ENCODE results near the gene SMYD3. TPM values are rescaled to one million over a fixed set of nuclear protein-coding genes. Genes with fewer than 3 reads are reported as not detected.

SMYD3 gene
- total and polyA plus RNA-seq, 2 donors (not counting 1 experiment from before 2014, with no cell fraction given) = 69.4 to 83.1 TPM

DNA sequence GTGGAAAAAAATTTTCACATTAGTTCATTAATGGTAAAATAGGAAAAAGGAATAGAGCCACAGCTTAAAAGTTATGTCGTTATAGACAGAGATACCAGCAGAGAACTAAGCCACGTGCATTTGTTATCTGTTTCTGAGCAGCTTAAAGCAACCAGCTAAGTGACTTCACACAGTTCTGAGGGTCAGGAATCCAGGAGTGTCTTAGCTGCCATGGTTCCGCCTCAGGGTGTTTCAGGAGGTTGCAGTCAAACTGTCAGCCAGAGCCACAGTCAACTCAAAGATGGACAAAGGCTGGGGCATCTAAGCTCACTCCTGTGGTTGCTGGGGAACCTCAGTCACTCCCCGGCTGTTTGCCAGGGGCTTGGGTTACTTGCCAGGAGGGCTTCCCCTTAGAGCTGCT is 515.8 kb downstream of the SMYD3 start:
- Histone ChIP-seq H3K9me3 (ENCODE audit: control insufficient read depth, insufficient read depth, low read depth, low read length) (no peaks in the 10 kb centered on the region), H3K9ac (ENCODE audit: insufficient read depth, low read length) (no peak overlapping the region), H4K20me1 (ENCODE audit: control insufficient read depth, extremely low read depth, insufficient read depth, low read length) (no peaks in the 10 kb centered on the region), H3K27ac (ENCODE audit: insufficient read depth, low read length) (no peak overlapping the region), H3K27me3 (ENCODE audit: control insufficient read depth, insufficient read depth, low read length) (no peaks in the 10 kb centered on the region), H3K4me2 (ENCODE audit: extremely low read depth, insufficient read depth, low read length) (no peak overlapping the region), H2AFZ (ENCODE audit: low read length) (no peak overlapping the region), H3K4me1 (ENCODE audit: control insufficient read depth, extremely low read depth, insufficient read depth, low read length) (peaks cover 4% of the 10 kb centered on the region), H3K79me2 (ENCODE audit: control insufficient read depth, insufficient read depth, low read length) (no peaks in the 10 kb centered on the region), H3K4me3 (replicated peaks in 1 of 4; ENCODE audit: control extremely low read depth in 1 of 4, insufficient read depth in 1 of 4, low read depth in 3 of 4, low read length in 4 of 4) (no peak overlapping the region), H3K36me3 (ENCODE audit: control insufficient read depth, insufficient read depth, low read length) (no peaks in the 10 kb centered on the region)
- TF ChIP-seq CTCF (conservative IDR thresholded peaks at IDR 0.05 in 1 of 2, IDR thresholded peaks at IDR 0.05 in 1 of 2; ENCODE audit: low read depth in 1 of 2, low read length in 2 of 2) = no peak
- TF ChIP-seq EZH2 (IDR thresholded peaks at IDR 0.05; ENCODE audit: low read length, missing control alignments) = no peak
- peak in 1 of 2 donors; percentile 35 for DNase-seq (ENCODE audit: low read depth in 2 of 2)

DNA sequence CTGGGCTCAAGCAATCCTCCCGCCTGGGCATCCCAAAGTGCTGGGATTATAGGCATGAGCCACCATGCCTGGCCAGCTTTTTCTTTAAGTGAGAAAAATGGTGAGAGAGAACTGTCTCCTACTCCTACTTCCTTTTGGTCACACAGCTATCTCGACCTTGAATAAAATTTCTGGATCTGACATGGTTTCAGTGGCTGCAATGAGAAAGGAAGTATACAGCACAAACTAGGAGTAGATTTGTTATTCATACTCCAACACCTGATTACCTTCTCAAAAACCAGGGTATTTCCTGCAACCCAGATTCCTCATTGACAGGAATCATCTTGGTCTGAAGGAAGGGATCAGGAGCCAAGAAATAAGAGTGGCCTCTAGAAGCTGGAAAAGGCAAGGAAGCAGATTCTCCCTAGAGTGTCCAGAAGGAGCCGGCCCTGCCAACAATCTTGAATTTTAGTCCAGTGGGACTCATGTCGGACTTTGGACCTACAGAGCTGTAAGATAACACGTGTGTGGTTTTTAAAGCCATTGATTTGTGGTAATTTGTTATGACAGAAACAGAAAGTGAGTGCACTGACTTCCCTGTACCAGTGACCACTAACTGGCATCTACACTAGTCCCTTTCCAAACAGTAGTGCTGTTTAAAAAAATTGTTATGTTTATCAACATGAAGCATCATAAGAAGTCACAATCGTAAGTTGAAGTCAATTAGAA is 516.6 kb downstream of the SMYD3 start:
- no peak for DNase-seq (ENCODE audit: low read depth in 2 of 2)
- TF ChIP-seq CTCF (conservative IDR thresholded peaks at IDR 0.05 in 1 of 2, IDR thresholded peaks at IDR 0.05 in 1 of 2; ENCODE audit: low read depth in 1 of 2, low read length in 2 of 2) = no peak
- no peak for TF ChIP-seq EZH2 (IDR thresholded peaks at IDR 0.05; ENCODE audit: low read length, missing control alignments)
- no peaks in the 10 kb centered on the region for H3K36me3 ChIP-seq (ENCODE audit: control insufficient read depth, insufficient read depth, low read length)

GRCh38 chr1:245988393-245989078 is 518.5 kb downstream of the SMYD3 start:
- no peak overlapping the region for H2AFZ ChIP-seq (ENCODE audit: low read length)
- H3K79me2 ChIP-seq (ENCODE audit: control insufficient read depth, insufficient read depth, low read length) = no peaks in the 10 kb centered on the region
- no peaks in the 10 kb centered on the region for H4K20me1 ChIP-seq (ENCODE audit: control insufficient read depth, extremely low read depth, insufficient read depth, low read length)
- peaks cover 7% of the 10 kb centered on the region for H3K4me1 ChIP-seq (ENCODE audit: control insufficient read depth, extremely low read depth, insufficient read depth, low read length)
- no peak overlapping the region for H3K4me3 ChIP-seq (replicated peaks in 1 of 4; ENCODE audit: control extremely low read depth in 1 of 4, insufficient read depth in 1 of 4, low read depth in 3 of 4, low read length in 4 of 4)
- TF ChIP-seq CTCF (conservative IDR thresholded peaks at IDR 0.05 in 1 of 2, IDR thresholded peaks at IDR 0.05 in 1 of 2; ENCODE audit: low read depth in 1 of 2, low read length in 2 of 2) (no peak), EZH2 (IDR thresholded peaks at IDR 0.05; ENCODE audit: low read length, missing control alignments) (no peak)
- DNase-seq (ENCODE audit: low read depth in 2 of 2) = no peak
- H3K4me2 ChIP-seq (ENCODE audit: extremely low read depth, insufficient read depth, low read length) = no peak overlapping the region
- no peaks in the 10 kb centered on the region for H3K27me3 ChIP-seq (ENCODE audit: control insufficient read depth, insufficient read depth, low read length)
- no peaks in the 10 kb centered on the region for H3K36me3 ChIP-seq (ENCODE audit: control insufficient read depth, insufficient read depth, low read length)
- no peak overlapping the region for H3K9ac ChIP-seq (ENCODE audit: insufficient read depth, low read length)
- H3K9me3 ChIP-seq (ENCODE audit: control insufficient read depth, insufficient read depth, low read depth, low read length) = no peaks in the 10 kb centered on the region
- H3K27ac ChIP-seq (ENCODE audit: insufficient read depth, low read length) = no peak overlapping the region

More for the DNA sequence above, 516.6 kb downstream of the SMYD3 start:
- H3K4me2 ChIP-seq (ENCODE audit: extremely low read depth, insufficient read depth, low read length) = no peak overlapping the region
- H3K9me3 ChIP-seq (ENCODE audit: control insufficient read depth, insufficient read depth, low read depth, low read length) = no peaks in the 10 kb centered on the region
- H4K20me1 ChIP-seq (ENCODE audit: control insufficient read depth, extremely low read depth, insufficient read depth, low read length) = no peaks in the 10 kb centered on the region
- no peak overlapping the region for H3K4me3 ChIP-seq (replicated peaks in 1 of 4; ENCODE audit: control extremely low read depth in 1 of 4, insufficient read depth in 1 of 4, low read depth in 3 of 4, low read length in 4 of 4)
- no peaks in the 10 kb centered on the region for H3K27me3 ChIP-seq (ENCODE audit: control insufficient read depth, insufficient read depth, low read length)
- no peak overlapping the region for H2AFZ ChIP-seq (ENCODE audit: low read length)
- no peak overlapping the region for H3K9ac ChIP-seq (ENCODE audit: insufficient read depth, low read length)
- H3K79me2 ChIP-seq (ENCODE audit: control insufficient read depth, insufficient read depth, low read length) = no peaks in the 10 kb centered on the region
- H3K27ac ChIP-seq (ENCODE audit: insufficient read depth, low read length) = no peak overlapping the region
- peaks cover 4% of the 10 kb centered on the region for H3K4me1 ChIP-seq (ENCODE audit: control insufficient read depth, extremely low read depth, insufficient read depth, low read length)
